GM10248 (cell line): ENCODE results near the gene CPNE5.

Experiments used
- CTCF ChIA-PET: fragments of 300-600 bp; sonication (Branson Sonifier 250); formaldehyde crosslinking; extraction: SDS; loops from one replicate; lab custom pipeline; 2021; ENCODE audit warnings: antibody characterized with exemption; lab: Yijun Ruan, JAX
- POLR2A ChIA-PET: fragments of 350-650 bp; sonication (Branson Sonifier 250); formaldehyde crosslinking; extraction: SDS; loops from one replicate; lab custom pipeline; 2020; ENCODE audit warnings: antibody characterized with exemption; lab: Yijun Ruan, JAX
- DNase-seq: peaks from one replicate; pipeline ENCODE4 v3.0.0; 2012; ENCODE audit errors: extremely low spot score
- CTCF ChIP-seq: IDR thresholded peaks from 2 replicates; pipeline ENCODE4 v1.5.1; 2012; ENCODE audit warnings: mild to moderate bottlenecking, low read depth; ENCODE audit errors: extremely low read depth, missing control alignments, control extremely low read depth

The CPNE5 gene

GRCh38 chr6:36780442-36781177, 58.6 kb downstream of the CPNE5 start:
- POLR2A ChIA-PET, result no interaction called here
- DNase-seq, result no peak
- CTCF ChIA-PET, result interaction anchor here (1.2 to 26.2 kb wide), 6 partner anchors 10 to 238 kb away, joined by 3 to 596 read pairs (median 8); no protein-coding TSS in a partner anchor
- no peak for TF ChIP-seq CTCF

- no peak for TF ChIP-seq CTCF
- no peak for DNase-seq
- CTCF ChIA-PET, result interaction anchor here (0.9 to 26.2 kb wide), 2 partner anchors 17 to 238 kb away, joined by 4 to 596 read pairs; no protein-coding TSS in a partner anchor
- POLR2A ChIA-PET, result no interaction called here
Measured at GRCh38 chr6:36779227-36779626, 60.0 kb downstream of the CPNE5 start.

DNA sequence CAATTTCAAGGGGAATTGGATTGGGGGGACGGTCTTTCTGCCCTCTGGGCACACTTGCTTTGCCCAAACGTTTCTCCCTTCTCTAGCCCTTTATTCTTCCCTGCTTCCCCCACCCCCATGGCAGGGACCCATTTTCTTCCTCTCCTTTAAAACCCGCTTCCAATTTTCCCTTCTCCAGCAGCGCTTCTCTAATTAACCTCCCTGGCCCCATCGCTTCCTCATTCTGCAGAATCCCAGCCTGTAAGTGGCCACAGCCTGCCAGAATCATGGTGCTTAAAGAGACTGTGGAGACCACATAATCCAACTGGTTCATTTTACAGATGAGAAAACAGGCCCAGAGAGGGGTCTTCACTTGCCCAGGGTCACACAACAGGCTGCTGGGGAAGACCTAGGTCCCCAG, 61.4 kb downstream of the CPNE5 start:
- ChIA-PET POLR2A (no interaction called here), CTCF (interaction anchor here (26.2 kb wide), 1 partner anchor 16 kb away, joined by 596 read pairs; no protein-coding TSS in a partner anchor)
- DNase-seq, result no peak

DNA sequence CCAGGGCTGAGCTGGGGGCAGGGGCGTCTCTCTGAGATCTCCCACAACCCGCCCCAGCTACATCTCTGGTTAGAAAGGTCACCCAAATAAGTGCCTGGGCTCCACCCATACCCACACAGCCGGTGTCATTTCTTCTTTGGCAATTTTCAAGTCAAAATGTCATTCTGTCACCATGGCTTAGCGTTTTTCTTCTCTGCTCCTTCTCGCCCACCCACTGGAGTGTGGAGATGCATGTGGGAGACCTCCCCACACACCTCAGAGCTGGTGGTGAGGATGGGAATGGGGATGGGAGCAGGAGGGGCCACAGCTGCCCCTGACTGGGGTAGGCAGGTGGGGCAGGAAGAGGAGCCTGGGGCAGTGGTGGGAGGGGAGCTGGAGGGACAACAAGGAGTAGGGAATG, 63.1 kb downstream of the CPNE5 start:
- TF ChIP-seq CTCF, result no peak
- ChIA-PET CTCF (interaction anchor here (1.2 to 26.2 kb wide), 4 partner anchors 14 to 148 kb away, joined by 3 to 596 read pairs (median 4); no protein-coding TSS in a partner anchor), POLR2A (no interaction called here)
- no peak for DNase-seq

More for the DNA sequence above, 61.4 kb downstream of the CPNE5 start:
- no peak for TF ChIP-seq CTCF

- TF ChIP-seq CTCF, result no peak
- ChIA-PET CTCF (interaction anchor here (1.2 to 26.2 kb wide), 5 partner anchors 2 to 244 kb away, joined by 3 to 596 read pairs (median 168); no protein-coding TSS in a partner anchor), POLR2A (no interaction called here)
- DNase-seq, result no peak
Measured at GRCh38 chr6:36774331-36774730, 64.9 kb downstream of the CPNE5 start.

DNA sequence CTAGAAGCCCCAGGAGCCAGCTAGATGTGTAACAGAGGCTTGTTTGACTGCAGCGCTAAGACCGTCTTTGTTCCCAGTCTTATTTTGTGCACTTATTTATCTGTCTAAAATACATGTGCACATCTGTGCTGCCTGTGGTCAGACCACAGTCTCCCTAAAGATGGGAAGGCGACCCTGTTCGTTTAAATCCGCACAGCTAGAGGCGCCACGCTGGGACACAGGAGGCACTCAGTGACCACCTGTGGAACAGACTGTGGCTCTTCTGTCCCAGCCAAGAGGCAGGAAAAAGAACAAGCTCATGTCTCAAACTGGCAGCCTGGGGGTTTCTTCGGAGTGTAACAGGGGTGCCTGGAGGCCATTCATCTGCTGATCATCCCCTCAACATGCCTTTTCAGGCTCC, 66.8 kb downstream of the CPNE5 start:
- POLR2A ChIA-PET, result no interaction called here
- no peak for TF ChIP-seq CTCF
- CTCF ChIA-PET, result interaction anchor here (1.4 to 26.2 kb wide), 4 partner anchors 4 to 246 kb away, joined by 4 to 596 read pairs (median 382); no protein-coding TSS in a partner anchor
- DNase-seq, result no peak
